ACC112 (cell line): ENCODE data around the gene PPP6R2.
"Not testable (repeated sequence)": the region's sequence is repeated elsewhere in the genome, so short reads cannot be mapped to it uniquely, and the experiment has no call there.

Experiments
- H2AFZ ChIP-seq: fragments of 200-600 bp; sonication (generic); one replicate; pipeline ENCODE4 v1.6.0; 2017; ENCODE audit warnings: antibody characterized with exemption, low read length; ENCODE audit not compliant: unreplicated experiment
- H3K27ac ChIP-seq: fragments of 200-600 bp; sonication (generic); 2 replicates; pipeline ENCODE4 v1.5.1; 2014; ENCODE audit warnings: low read depth, mild to moderate bottlenecking, antibody characterized with exemption, low read length, moderate library complexity
- H3K27me3 ChIP-seq: fragments of 200-600 bp; sonication (generic); 2 replicates; pipeline ENCODE4 v1.6.1; 2014; ENCODE audit warnings: mild to moderate bottlenecking, antibody characterized with exemption, low read length, moderate library complexity, mixed read lengths; ENCODE audit not compliant: insufficient read depth
- H3K36me3 ChIP-seq: fragments of 200-600 bp; sonication (generic); 2 replicates; pipeline ENCODE4 v1.6.1; 2016; ENCODE audit warnings: mild to moderate bottlenecking, antibody characterized with exemption, low read length, moderate library complexity, mixed read lengths; ENCODE audit not compliant: insufficient read depth
- H3K4me1 ChIP-seq: fragments of 200-600 bp; sonication (generic); one replicate; pipeline ENCODE4 v1.6.1; 2016; ENCODE audit warnings: low read length, mixed read lengths; ENCODE audit not compliant: insufficient read depth, unreplicated experiment, control insufficient read depth
- H3K4me3 ChIP-seq: fragments of 200-600 bp; sonication (generic); 2 replicates; pipeline ENCODE4 v1.5.1; 2014; ENCODE audit warnings: mild to moderate bottlenecking, low read depth, low read length
- H3K79me2 ChIP-seq: fragments of 200-600 bp; sonication (generic); one replicate; pipeline ENCODE4 v1.6.0; 2016; ENCODE audit warnings: low read length; ENCODE audit not compliant: control insufficient read depth, unreplicated experiment, insufficient read depth

The PPP6R2 gene

DNA sequence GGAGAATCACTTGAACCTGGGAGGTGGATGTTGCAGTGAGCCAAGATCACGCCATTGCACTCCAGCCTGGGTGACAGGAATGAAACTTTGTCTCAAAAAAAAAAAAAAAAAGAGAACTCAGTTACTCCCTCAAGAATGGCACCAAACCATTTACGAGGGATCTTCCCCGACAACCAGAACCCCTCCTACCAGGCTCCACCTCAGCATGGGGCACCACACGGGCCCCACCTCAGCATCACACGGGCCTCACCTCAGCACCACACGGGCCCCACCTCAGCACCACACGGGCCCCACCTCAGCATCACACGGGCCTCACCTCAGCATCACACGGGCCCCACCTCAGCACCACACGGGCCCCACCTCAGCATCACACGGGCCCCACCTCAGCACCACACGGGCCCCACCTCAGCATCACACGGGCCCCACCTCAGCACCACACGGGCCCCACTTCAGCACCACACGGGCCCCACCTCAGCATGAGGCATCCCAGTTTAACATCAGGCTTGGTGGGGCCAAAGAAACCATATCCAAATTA, 38.0 kb downstream of the PPP6R2 start:
- not testable (repeated sequence) for H3K4me1 ChIP-seq, H3K36me3 ChIP-seq, H3K27me3 ChIP-seq, H3K27ac ChIP-seq, H3K79me2 ChIP-seq, H3K4me3 ChIP-seq, H2AFZ ChIP-seq

DNA sequence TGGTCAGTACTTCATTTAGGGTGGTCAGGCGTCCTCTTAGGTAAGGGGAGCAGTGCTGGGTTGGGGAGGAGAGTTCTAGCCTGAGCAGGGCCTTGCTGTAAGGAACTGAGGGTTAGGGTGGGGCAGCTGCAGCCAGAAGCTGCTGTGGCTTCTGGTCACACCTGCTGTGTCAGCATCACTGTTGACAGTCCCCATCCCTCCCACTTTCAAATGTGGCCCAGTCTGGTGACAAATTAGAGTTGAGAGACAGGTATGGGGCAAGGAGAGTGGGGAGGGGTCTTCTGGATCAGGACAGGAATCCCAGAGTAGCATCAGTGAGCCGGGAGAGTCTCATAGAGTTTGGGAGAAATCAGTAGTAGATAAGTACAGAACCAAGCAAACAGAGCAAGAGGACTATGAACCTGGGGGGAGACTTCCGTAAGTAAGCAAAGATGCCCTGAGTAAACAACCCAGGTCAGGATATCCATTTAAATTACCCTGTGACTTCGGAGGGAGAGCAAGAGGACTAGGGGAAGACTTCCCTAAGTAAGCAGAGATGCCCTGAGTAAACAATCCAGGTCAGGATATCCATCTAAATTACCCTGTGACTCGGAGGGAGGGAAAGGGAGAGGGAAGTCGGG, 53.7 kb downstream of the PPP6R2 start:
- H3K36me3 ChIP-seq = no peaks in the 10 kb centered on the region
- H3K27ac ChIP-seq = no peak overlapping the region
- no peak overlapping the region for H2AFZ ChIP-seq
- H3K79me2 ChIP-seq = no peaks in the 10 kb centered on the region
- no peak overlapping the region for H3K4me3 ChIP-seq
- H3K4me1 ChIP-seq = no peaks in the 10 kb centered on the region
- no peaks in the 10 kb centered on the region for H3K27me3 ChIP-seq

DNA sequence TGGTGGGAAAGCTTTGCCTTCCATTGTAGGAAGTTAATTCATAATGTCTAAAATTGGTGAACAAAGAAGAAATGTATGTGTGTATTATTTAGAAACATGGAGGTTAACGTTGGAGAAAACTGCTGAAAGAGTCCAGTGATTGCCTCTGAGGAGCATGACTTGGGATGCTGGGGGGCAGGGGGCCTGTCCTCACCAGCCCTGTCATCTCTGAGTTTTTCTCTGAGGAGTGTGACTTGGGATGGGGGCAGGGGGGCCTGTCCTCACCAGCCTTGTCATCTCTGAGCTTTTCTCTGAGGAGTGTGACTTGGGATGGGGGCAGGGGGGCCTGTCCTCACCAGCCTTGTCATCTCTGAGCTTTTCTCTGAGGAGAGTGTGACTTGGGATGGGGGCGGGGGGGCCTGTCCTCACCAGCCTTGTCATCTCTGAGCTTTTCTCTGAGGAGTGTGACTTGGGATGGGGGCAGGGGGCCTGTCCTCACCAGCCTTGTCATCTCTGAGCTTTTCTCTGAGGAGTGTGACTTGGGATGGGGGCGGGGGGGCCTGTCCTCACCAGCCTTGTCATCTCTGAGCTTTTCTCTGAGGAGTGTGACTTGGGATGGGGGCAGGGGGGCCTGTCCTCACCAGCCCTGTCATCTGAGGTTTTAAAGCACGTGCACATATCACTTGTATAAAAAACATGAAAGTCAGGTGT, 54.4 kb downstream of the PPP6R2 start:
- H2AFZ ChIP-seq, H3K4me1 ChIP-seq, H3K4me3 ChIP-seq, H3K27me3 ChIP-seq, H3K79me2 ChIP-seq, H3K27ac ChIP-seq, H3K36me3 ChIP-seq: not testable (repeated sequence)

- no peak overlapping the region for H3K27ac ChIP-seq
- no peaks in the 10 kb centered on the region for H3K36me3 ChIP-seq
- H3K27me3 ChIP-seq = no peaks in the 10 kb centered on the region
- no peaks in the 10 kb centered on the region for H3K4me1 ChIP-seq
- H2AFZ ChIP-seq = no peak overlapping the region
- H3K4me3 ChIP-seq = no peak overlapping the region
- H3K79me2 ChIP-seq = no peaks in the 10 kb centered on the region
These were observed 55.9 kb downstream of the PPP6R2 start for GRCh38 chr22:50398831-50399648.

DNA sequence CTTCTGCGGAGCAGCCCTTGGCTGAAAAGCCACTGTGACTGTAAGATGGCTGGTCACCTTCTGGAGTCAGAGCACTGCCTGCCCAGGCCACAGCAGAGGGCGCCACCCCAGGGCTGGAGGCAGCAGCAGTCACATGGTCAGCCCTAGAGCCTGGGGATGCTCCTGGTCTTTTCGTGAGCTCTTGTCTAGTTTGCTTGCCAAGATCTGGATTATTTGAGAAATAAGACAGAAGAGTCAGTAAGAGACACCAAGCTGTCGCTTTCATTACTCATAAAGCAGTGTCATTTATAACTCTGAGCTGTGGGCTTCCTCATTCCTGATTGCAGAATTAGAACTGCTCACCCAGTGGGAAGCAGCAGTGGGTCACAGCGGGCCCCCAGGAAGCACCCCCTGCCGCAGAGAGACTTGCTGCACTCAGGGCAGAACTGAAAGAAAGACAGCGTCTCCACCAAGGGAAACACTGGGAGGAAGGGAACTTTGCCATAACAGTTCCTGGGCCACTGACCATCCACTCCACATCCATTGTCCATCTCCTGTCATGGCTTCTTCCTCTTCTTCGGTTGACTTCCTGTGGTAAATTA, 56.7 kb downstream of the PPP6R2 start:
- no peaks in the 10 kb centered on the region for H3K79me2 ChIP-seq
- no peaks in the 10 kb centered on the region for H3K4me1 ChIP-seq
- H3K27me3 ChIP-seq = no peaks in the 10 kb centered on the region
- no peak overlapping the region for H2AFZ ChIP-seq
- H3K4me3 ChIP-seq = no peak overlapping the region
- H3K36me3 ChIP-seq = no peaks in the 10 kb centered on the region
- H3K27ac ChIP-seq = no peak overlapping the region

DNA sequence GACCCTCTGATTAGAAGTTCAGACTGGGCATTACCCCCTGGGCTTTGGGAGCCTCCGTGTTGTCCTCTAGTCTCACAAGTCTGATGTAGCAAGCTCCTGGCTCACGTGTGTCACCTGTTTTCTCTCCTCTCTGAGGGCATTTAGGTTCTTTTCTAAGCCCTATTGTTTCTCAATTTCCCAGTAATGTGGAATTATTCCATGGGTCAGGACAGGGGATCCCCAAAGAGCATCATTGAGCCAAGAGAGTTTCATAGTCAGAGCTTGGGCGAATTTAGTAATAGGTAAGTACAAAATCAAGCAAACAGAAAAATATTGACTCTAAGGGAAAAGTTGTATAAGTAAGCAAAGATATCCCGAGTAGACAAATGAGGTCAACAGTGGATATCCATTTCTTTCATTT, 57.3 kb downstream of the PPP6R2 start:
- H3K27me3 ChIP-seq = no peaks in the 10 kb centered on the region
- H3K36me3 ChIP-seq = no peaks in the 10 kb centered on the region
- H3K4me3 ChIP-seq = no peak overlapping the region
- H3K79me2 ChIP-seq = no peaks in the 10 kb centered on the region
- no peak overlapping the region for H3K27ac ChIP-seq
- no peaks in the 10 kb centered on the region for H3K4me1 ChIP-seq
- H2AFZ ChIP-seq = no peak overlapping the region

- no peak overlapping the region for H2AFZ ChIP-seq
- no peaks in the 10 kb centered on the region for H3K27me3 ChIP-seq
- H3K4me1 ChIP-seq = no peaks in the 10 kb centered on the region
- H3K36me3 ChIP-seq = no peaks in the 10 kb centered on the region
- H3K4me3 ChIP-seq = no peak overlapping the region
- no peak overlapping the region for H3K27ac ChIP-seq
- H3K79me2 ChIP-seq = no peaks in the 10 kb centered on the region
These were observed 57.8 kb downstream of the PPP6R2 start for GRCh38 chr22:50400931-50401330.

DNA sequence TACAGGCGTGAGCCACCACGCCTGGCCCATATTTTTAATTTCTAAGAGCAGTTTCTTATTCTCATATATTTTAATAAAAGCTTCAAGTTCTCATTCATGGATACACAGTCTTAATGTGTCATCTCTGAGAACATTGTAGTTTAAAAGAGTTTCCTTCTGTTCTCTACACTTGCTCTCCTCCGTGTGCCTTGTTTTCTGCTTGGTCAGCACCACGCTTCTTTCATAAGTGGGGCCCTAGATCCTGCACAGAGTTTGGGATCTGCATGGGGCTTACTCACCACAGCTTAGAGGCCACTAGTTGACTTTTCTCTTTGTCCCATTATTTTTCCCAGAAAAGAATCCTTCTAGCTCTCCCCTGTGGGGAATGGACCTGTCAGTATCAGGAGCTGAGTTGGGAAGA, 58.8 kb downstream of the PPP6R2 start:
- Histone ChIP-seq H3K27ac (no peak overlapping the region), H3K79me2 (no peaks in the 10 kb centered on the region), H3K36me3 (no peaks in the 10 kb centered on the region), H3K4me1 (no peaks in the 10 kb centered on the region), H3K4me3 (no peak overlapping the region), H2AFZ (no peak overlapping the region), H3K27me3 (no peaks in the 10 kb centered on the region)

DNA sequence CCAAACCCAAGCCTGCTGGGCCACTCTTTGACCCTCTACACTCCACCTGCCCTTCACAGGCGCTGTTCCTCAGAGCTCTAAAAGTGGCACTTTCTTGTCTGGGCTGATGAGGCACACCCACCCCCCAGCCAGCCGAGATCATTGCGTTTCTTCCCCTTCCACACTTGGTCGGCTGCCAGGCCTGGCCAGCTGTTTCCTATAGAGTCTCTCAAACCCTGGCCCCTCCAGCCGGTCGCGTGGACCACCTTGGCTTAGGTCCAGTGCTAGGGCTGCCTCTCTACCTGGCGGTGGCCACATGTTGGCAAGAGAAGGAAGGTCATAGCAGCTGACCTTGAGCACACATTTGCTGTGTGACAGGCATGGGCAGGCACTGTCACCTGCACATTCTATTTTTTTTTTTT, 60.6 kb downstream of the PPP6R2 start:
- H3K27ac ChIP-seq = no peak overlapping the region
- no peaks in the 10 kb centered on the region for H3K36me3 ChIP-seq
- H2AFZ ChIP-seq = no peak overlapping the region
- no peaks in the 10 kb centered on the region for H3K4me1 ChIP-seq
- no peak overlapping the region for H3K4me3 ChIP-seq
- no peaks in the 10 kb centered on the region for H3K27me3 ChIP-seq
- no peaks in the 10 kb centered on the region for H3K79me2 ChIP-seq

DNA sequence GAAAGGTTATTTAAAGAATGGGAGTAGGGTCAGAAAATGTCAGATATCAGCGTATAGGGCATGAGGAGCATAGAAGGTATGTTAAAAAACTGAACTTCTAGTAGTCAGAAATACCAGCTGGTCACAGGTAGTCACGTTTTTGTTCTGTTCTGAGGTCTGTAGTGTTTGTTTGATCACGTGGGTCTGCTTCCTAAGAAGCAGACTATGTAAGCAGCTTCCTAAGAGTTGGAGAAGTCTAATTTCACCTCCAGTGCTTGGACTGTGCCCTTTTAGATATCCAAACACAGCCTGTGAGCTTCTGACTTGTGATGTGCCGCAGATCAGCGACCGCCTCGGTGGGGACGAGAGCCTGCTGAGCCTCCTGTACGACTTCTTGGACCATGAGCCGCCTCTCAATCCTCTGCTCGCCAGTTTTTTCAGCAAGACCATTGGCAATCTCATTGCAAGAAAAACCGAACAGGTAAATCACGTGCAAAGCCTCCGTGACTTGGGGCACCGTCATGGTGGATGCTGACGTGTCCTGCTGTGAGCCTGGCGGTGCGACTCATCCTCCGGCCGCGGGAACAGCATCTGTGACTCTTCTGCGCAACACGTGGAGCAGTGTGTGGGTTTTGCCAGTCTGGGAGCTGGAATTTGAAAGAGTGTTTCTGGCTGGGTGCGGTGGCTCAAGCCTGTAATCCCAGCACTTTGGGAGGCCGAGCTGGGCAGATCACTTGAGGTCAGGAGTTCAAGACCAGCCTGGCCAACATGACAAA, 63.5 kb downstream of the PPP6R2 start:
- H3K27ac ChIP-seq = no peak overlapping the region
- H3K79me2 ChIP-seq = no peaks in the 10 kb centered on the region
- no peaks in the 10 kb centered on the region for H3K27me3 ChIP-seq
- H3K36me3 ChIP-seq = no peaks in the 10 kb centered on the region
- H3K4me1 ChIP-seq = no peaks in the 10 kb centered on the region
- no peak overlapping the region for H3K4me3 ChIP-seq
- no peak overlapping the region for H2AFZ ChIP-seq
